Measurements from ENCODE around the gene SMARCA4.

Gene SMARCA4

DNA sequence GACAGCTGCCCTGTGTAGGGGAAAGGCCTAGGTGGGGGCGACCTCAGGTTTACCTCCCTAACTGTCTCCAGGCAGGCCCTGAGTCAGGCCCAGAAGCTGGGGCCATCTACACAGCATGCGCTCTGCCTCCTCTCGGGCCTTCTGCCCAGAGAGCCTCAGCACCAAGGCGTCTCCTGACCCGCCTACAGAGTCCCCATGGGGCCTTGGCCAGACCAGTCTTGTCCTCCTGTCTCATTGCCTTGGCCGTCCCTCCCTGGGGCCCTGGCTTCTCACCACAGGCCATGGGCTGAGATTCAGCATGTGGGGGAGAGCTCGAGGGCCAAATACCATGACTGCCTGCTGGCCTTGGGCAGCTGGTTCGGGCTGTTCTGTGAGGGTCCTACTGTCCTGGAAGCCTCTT, 59.0 kb downstream of the SMARCA4 start:
- H3K27me3 ChIP-seq (ENCODE audit: insufficient read depth, low read length), result no peaks in the 10 kb centered on the region
- H3K9me3 ChIP-seq (ENCODE audit: insufficient read depth, low read depth, low read length), result no peaks in the 10 kb centered on the region
- no peak overlapping the region for H3K9ac ChIP-seq (ENCODE audit: low read depth, low read length)
- peaks cover 98% of the 10 kb centered on the region for H3K36me3 ChIP-seq (ENCODE audit: insufficient read depth, low read depth, low read length)
- H3K27ac ChIP-seq (ENCODE audit: low read length), result no peak overlapping the region
- H3K4me1 ChIP-seq (ENCODE audit: insufficient read depth, low read length), result no peaks in the 10 kb centered on the region
- no peak overlapping the region for H3K4me3 ChIP-seq (ENCODE audit: low read length)

GRCh38 chr19:11020423-11020822, 59.6 kb downstream of the SMARCA4 start:
- Histone ChIP-seq H3K27me3 (ENCODE audit: insufficient read depth, low read length) (no peaks in the 10 kb centered on the region), H3K27ac (ENCODE audit: low read length) (no peak overlapping the region), H3K4me3 (ENCODE audit: low read length) (no peak overlapping the region), H3K9ac (ENCODE audit: low read depth, low read length) (no peak overlapping the region), H3K9me3 (ENCODE audit: insufficient read depth, low read depth, low read length) (no peaks in the 10 kb centered on the region), H3K36me3 (ENCODE audit: insufficient read depth, low read depth, low read length) (peaks cover 98% of the 10 kb centered on the region), H3K4me1 (ENCODE audit: insufficient read depth, low read length) (no peaks in the 10 kb centered on the region)

- no peak overlapping the region for H3K27ac ChIP-seq (ENCODE audit: low read length)
- H3K36me3 ChIP-seq (ENCODE audit: insufficient read depth, low read depth, low read length), result peaks cover 98% of the 10 kb centered on the region
- no peaks in the 10 kb centered on the region for H3K9me3 ChIP-seq (ENCODE audit: insufficient read depth, low read depth, low read length)
- H3K4me3 ChIP-seq (ENCODE audit: low read length), result no peak overlapping the region
- no peak overlapping the region for H3K9ac ChIP-seq (ENCODE audit: low read depth, low read length)
- no peaks in the 10 kb centered on the region for H3K27me3 ChIP-seq (ENCODE audit: insufficient read depth, low read length)
- no peaks in the 10 kb centered on the region for H3K4me1 ChIP-seq (ENCODE audit: insufficient read depth, low read length)
Observed at GRCh38 chr19:11020982-11021759, 60.3 kb downstream of the SMARCA4 start.

DNA sequence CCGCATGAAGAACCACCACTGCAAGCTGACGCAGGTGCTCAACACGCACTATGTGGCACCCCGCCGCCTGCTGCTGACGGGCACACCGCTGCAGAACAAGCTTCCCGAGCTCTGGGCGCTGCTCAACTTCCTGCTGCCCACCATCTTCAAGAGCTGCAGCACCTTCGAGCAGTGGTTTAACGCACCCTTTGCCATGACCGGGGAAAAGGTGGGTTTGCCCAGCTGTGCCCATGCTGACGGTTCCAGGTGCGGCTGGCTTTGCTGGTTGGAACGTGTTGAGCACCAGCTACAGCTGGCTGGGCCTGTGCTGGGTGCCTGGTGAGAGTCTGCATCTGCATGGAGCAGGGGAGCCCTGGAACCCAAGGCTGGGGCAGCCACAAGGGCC, 60.9 kb downstream of the SMARCA4 start:
- Histone ChIP-seq H3K4me3 (ENCODE audit: low read length) (no peak overlapping the region), H3K27me3 (ENCODE audit: insufficient read depth, low read length) (no peaks in the 10 kb centered on the region), H3K36me3 (ENCODE audit: insufficient read depth, low read depth, low read length) (peaks cover 96% of the 10 kb centered on the region), H3K27ac (ENCODE audit: low read length) (no peak overlapping the region), H3K4me1 (ENCODE audit: insufficient read depth, low read length) (no peaks in the 10 kb centered on the region), H3K9ac (ENCODE audit: low read depth, low read length) (no peak overlapping the region), H3K9me3 (ENCODE audit: insufficient read depth, low read depth, low read length) (no peaks in the 10 kb centered on the region)

- Histone ChIP-seq H3K9ac (ENCODE audit: low read depth, low read length) (no peak overlapping the region), H3K36me3 (ENCODE audit: insufficient read depth, low read depth, low read length) (peaks cover 96% of the 10 kb centered on the region), H3K27me3 (ENCODE audit: insufficient read depth, low read length) (no peaks in the 10 kb centered on the region), H3K9me3 (ENCODE audit: insufficient read depth, low read depth, low read length) (no peaks in the 10 kb centered on the region), H3K4me1 (ENCODE audit: insufficient read depth, low read length) (no peaks in the 10 kb centered on the region), H3K4me3 (ENCODE audit: low read length) (no peak overlapping the region), H3K27ac (ENCODE audit: low read length) (no peak overlapping the region)
Observed at GRCh38 chr19:11023016-11023415, 62.2 kb downstream of the SMARCA4 start.

DNA sequence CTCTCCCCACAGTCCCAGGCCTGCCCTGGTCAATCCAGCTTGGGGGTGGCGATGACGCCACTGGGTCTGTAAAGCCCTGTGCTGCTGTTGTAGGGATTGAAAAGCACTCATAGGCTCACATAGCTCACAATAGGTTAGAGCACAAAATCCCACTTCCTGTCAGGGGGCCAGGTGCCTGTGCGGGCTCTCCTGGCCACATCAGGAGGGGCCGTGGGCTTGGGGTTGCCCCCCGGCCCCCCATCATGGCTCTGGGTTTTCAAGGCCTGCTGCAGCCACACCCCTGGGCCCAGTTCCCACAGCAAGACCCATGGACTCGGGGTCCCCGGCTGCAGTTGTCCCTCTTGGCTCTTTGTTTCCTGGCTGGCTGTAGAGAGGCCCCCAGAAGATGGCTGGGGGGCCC, 62.9 kb downstream of the SMARCA4 start:
- no peaks in the 10 kb centered on the region for H3K27me3 ChIP-seq (ENCODE audit: insufficient read depth, low read length)
- H3K4me3 ChIP-seq (ENCODE audit: low read length), result no peak overlapping the region
- no peaks in the 10 kb centered on the region for H3K9me3 ChIP-seq (ENCODE audit: insufficient read depth, low read depth, low read length)
- H3K4me1 ChIP-seq (ENCODE audit: insufficient read depth, low read length), result no peaks in the 10 kb centered on the region
- H3K9ac ChIP-seq (ENCODE audit: low read depth, low read length), result no peak overlapping the region
- H3K36me3 ChIP-seq (ENCODE audit: insufficient read depth, low read depth, low read length), result peaks cover 96% of the 10 kb centered on the region
- H3K27ac ChIP-seq (ENCODE audit: low read length), result no peak overlapping the region

- Histone ChIP-seq H3K4me3 (ENCODE audit: low read length) (no peak overlapping the region), H3K27ac (ENCODE audit: low read length) (no peak overlapping the region)
Observed at GRCh38 chr19:11024259-11024658, 63.4 kb downstream of the SMARCA4 start.

GRCh38 chr19:11025006-11025405, 64.2 kb downstream of the SMARCA4 start:
- H3K4me1 ChIP-seq (ENCODE audit: insufficient read depth, low read length), result no peaks in the 10 kb centered on the region
- no peaks in the 10 kb centered on the region for H3K27me3 ChIP-seq (ENCODE audit: insufficient read depth, low read length)
- H3K4me3 ChIP-seq (ENCODE audit: low read length), result no peak overlapping the region
- peaks cover 94% of the 10 kb centered on the region for H3K36me3 ChIP-seq (ENCODE audit: insufficient read depth, low read depth, low read length)
- no peak overlapping the region for H3K9ac ChIP-seq (ENCODE audit: low read depth, low read length)
- no peaks in the 10 kb centered on the region for H3K9me3 ChIP-seq (ENCODE audit: insufficient read depth, low read depth, low read length)
- H3K27ac ChIP-seq (ENCODE audit: low read length), result no peak overlapping the region

More at GRCh38 chr19:11024259-11024658, 63.4 kb downstream of the SMARCA4 start:
- Histone ChIP-seq H3K9me3 (ENCODE audit: insufficient read depth, low read depth, low read length) (no peaks in the 10 kb centered on the region), H3K9ac (ENCODE audit: low read depth, low read length) (no peak overlapping the region), H3K36me3 (ENCODE audit: insufficient read depth, low read depth, low read length) (peaks cover 96% of the 10 kb centered on the region), H3K27me3 (ENCODE audit: insufficient read depth, low read length) (no peaks in the 10 kb centered on the region), H3K4me1 (ENCODE audit: insufficient read depth, low read length) (no peaks in the 10 kb centered on the region)

DNA sequence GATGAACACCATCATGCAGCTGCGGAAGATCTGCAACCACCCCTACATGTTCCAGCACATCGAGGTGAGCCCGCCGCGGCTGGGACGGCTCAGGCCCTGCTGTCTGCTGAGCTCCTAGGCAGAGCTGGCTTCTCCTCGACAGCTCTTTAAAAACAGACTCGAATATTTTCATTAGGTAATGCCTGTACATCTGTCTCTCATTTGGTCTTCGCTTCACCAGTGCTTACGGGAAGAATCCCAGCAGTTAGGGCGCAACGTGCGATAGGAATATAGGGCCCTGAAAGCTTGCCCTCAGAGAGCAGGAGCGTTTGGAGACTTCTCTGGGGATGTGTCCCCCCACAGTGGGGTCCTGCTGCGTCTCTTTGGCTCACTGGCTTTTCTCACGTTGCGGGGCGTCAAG, 64.6 kb downstream of the SMARCA4 start:
- no peak overlapping the region for H3K4me3 ChIP-seq (ENCODE audit: low read length)
- H3K27ac ChIP-seq (ENCODE audit: low read length), result no peak overlapping the region
- H3K9me3 ChIP-seq (ENCODE audit: insufficient read depth, low read depth, low read length), result no peaks in the 10 kb centered on the region
- H3K4me1 ChIP-seq (ENCODE audit: insufficient read depth, low read length), result no peaks in the 10 kb centered on the region
- peaks cover 94% of the 10 kb centered on the region for H3K36me3 ChIP-seq (ENCODE audit: insufficient read depth, low read depth, low read length)
- no peaks in the 10 kb centered on the region for H3K27me3 ChIP-seq (ENCODE audit: insufficient read depth, low read length)
- H3K9ac ChIP-seq (ENCODE audit: low read depth, low read length), result no peak overlapping the region

DNA sequence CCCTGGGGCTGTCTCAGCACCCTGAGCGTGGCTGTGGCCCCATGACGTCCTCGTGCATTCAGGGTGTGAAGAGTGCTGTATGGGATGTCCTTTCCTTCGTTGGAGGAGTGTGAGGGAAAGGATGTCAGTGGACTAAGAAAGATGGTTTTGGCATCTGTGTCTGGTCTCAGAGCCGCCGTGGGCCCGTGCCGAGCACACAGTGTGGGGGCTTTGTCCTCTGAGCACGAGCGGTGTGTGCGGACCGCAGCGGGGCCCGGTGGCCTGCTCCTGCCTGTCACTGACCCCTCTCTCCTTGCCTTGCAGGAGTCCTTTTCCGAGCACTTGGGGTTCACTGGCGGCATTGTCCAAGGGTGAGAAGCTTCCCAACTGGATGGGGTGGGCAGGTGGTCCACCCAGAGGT, 65.2 kb downstream of the SMARCA4 start:
- no peak overlapping the region for H3K9ac ChIP-seq (ENCODE audit: low read depth, low read length)
- H3K9me3 ChIP-seq (ENCODE audit: insufficient read depth, low read depth, low read length), result no peaks in the 10 kb centered on the region
- no peaks in the 10 kb centered on the region for H3K27me3 ChIP-seq (ENCODE audit: insufficient read depth, low read length)
- H3K4me3 ChIP-seq (ENCODE audit: low read length), result no peak overlapping the region
- H3K27ac ChIP-seq (ENCODE audit: low read length), result no peak overlapping the region
- H3K36me3 ChIP-seq (ENCODE audit: insufficient read depth, low read depth, low read length), result peaks cover 94% of the 10 kb centered on the region
- H3K4me1 ChIP-seq (ENCODE audit: insufficient read depth, low read length), result no peaks in the 10 kb centered on the region

DNA sequence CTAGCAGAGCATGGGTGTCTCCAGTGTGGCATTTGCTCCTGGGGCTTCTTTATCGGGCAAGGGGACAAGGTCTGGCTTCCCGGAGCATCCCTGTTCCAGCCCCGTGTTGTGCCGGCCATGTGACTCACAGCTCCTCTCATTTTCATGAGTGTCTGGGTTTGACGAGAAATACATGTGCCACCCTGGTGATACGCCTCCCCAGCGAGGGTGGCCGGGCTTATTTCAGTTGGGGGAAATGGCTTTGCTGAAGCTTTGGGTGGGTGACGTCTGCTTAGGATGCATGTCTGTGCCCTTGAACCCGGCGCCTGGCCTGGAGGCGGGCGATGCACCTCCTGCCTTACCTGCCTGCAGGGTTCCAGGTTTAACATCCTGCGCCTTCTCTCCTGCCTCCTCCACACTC, 66.6 kb downstream of the SMARCA4 start:
- Histone ChIP-seq H3K27ac (ENCODE audit: low read length) (no peak overlapping the region), H3K4me3 (ENCODE audit: low read length) (no peak overlapping the region), H3K9ac (ENCODE audit: low read depth, low read length) (no peak overlapping the region), H3K27me3 (ENCODE audit: insufficient read depth, low read length) (no peaks in the 10 kb centered on the region), H3K4me1 (ENCODE audit: insufficient read depth, low read length) (no peaks in the 10 kb centered on the region), H3K36me3 (ENCODE audit: insufficient read depth, low read depth, low read length) (peaks cover 94% of the 10 kb centered on the region), H3K9me3 (ENCODE audit: insufficient read depth, low read depth, low read length) (no peaks in the 10 kb centered on the region)

GRCh38 chr19:11028146-11028545, 67.3 kb downstream of the SMARCA4 start:
- Histone ChIP-seq H3K36me3 (ENCODE audit: insufficient read depth, low read depth, low read length) (peaks cover 96% of the 10 kb centered on the region), H3K4me3 (ENCODE audit: low read length) (no peak overlapping the region), H3K27me3 (ENCODE audit: insufficient read depth, low read length) (no peaks in the 10 kb centered on the region), H3K27ac (ENCODE audit: low read length) (no peak overlapping the region), H3K9me3 (ENCODE audit: insufficient read depth, low read depth, low read length) (no peaks in the 10 kb centered on the region), H3K9ac (ENCODE audit: low read depth, low read length) (no peak overlapping the region), H3K4me1 (ENCODE audit: insufficient read depth, low read length) (no peaks in the 10 kb centered on the region)

Measured in iPS-20b (cell line).